Measurements from ENCODE around the gene CHN1.

The CHN1 gene

GRCh38 chr2:174858745-174859144, 146.4 kb downstream of the CHN1 start:
- Histone ChIP-seq H3K27ac (ENCODE audit: low read depth, low read length) (no peak overlapping the region), H3K4me2 (ENCODE audit: low read length) (no peak overlapping the region), H2BK12ac (ENCODE audit: low read length) (no peak overlapping the region), H3K4ac (ENCODE audit: low read depth, low read length) (no peak overlapping the region), H2AFZ (ENCODE audit: insufficient read depth, low read length, poor library complexity) (no peak overlapping the region), H2BK120ac (ENCODE audit: insufficient read depth, low read length, poor library complexity) (no peak overlapping the region), H3K4me1 (ENCODE audit: control insufficient read depth in 1 of 2, insufficient read depth in 2 of 2, low read length in 2 of 2) (peaks cover 0 to 2% of the 10 kb centered on the region in 2 experiments), H2BK5ac (ENCODE audit: low read depth, low read length, poor library complexity) (no peak overlapping the region), H3K9me3 (ENCODE audit: insufficient read depth, low read depth, low read length) (no peaks in the 10 kb centered on the region), H3K4me3 (ENCODE audit: low read depth, low read length) (no peak overlapping the region), H3K14ac (ENCODE audit: low read length) (no peak overlapping the region), H3K18ac (ENCODE audit: low read length) (no peak overlapping the region), H3K9ac (ENCODE audit: low read length) (no peak overlapping the region), H3K36me3 (ENCODE audit: control insufficient read depth in 1 of 2, insufficient read depth in 2 of 2, low read length in 2 of 2) (no peaks in the 10 kb centered on the region), H3K79me2 (ENCODE audit: control insufficient read depth, insufficient read depth, low read length, poor library complexity) (no peaks in the 10 kb centered on the region), H3K23ac (ENCODE audit: low read length) (no peak overlapping the region), H3K27me3 (ENCODE audit: insufficient read depth, low read length) (no peaks in the 10 kb centered on the region), H4K91ac (ENCODE audit: low read depth, low read length) (no peak overlapping the region), H2AK5ac (ENCODE audit: low read length) (no peak overlapping the region), H4K8ac (ENCODE audit: low read depth, low read length) (no peak overlapping the region), H3K79me1 (ENCODE audit: low read length) (no peaks in the 10 kb centered on the region), H4K12ac (ENCODE audit: low read depth, low read length) (no peak overlapping the region)
- DNase-seq = no peak

- Histone ChIP-seq H3K27me3 (ENCODE audit: insufficient read depth, low read length) (no peaks in the 10 kb centered on the region), H3K18ac (ENCODE audit: low read length) (no peak overlapping the region), H3K23ac (ENCODE audit: low read length) (no peak overlapping the region), H3K4me3 (ENCODE audit: low read depth, low read length) (no peak overlapping the region), H3K14ac (ENCODE audit: low read length) (no peak overlapping the region), H2AFZ (ENCODE audit: insufficient read depth, low read length, poor library complexity) (no peak overlapping the region), H4K8ac (ENCODE audit: low read depth, low read length) (no peak overlapping the region), H3K9ac (ENCODE audit: low read length) (no peak overlapping the region), H2AK5ac (ENCODE audit: low read length) (no peak overlapping the region), H3K36me3 (ENCODE audit: control insufficient read depth in 1 of 2, insufficient read depth in 2 of 2, low read length in 2 of 2) (no peaks in the 10 kb centered on the region), H3K79me1 (ENCODE audit: low read length) (no peaks in the 10 kb centered on the region), H3K27ac (ENCODE audit: low read depth, low read length) (no peak overlapping the region), H3K9me3 (ENCODE audit: insufficient read depth, low read depth, low read length) (no peaks in the 10 kb centered on the region), H4K12ac (ENCODE audit: low read depth, low read length) (no peak overlapping the region), H2BK12ac (ENCODE audit: low read length) (no peak overlapping the region), H3K79me2 (ENCODE audit: control insufficient read depth, insufficient read depth, low read length, poor library complexity) (no peaks in the 10 kb centered on the region), H3K4me2 (ENCODE audit: low read length) (no peak overlapping the region), H3K4ac (ENCODE audit: low read depth, low read length) (no peak overlapping the region), H3K4me1 (ENCODE audit: control insufficient read depth in 1 of 2, insufficient read depth in 2 of 2, low read length in 2 of 2) (peaks cover 0 to 2% of the 10 kb centered on the region in 2 experiments), H4K91ac (ENCODE audit: low read depth, low read length) (no peak overlapping the region), H2BK5ac (ENCODE audit: low read depth, low read length, poor library complexity) (no peak overlapping the region), H2BK120ac (ENCODE audit: insufficient read depth, low read length, poor library complexity) (no peak overlapping the region)
- DNase-seq = no peak
- no CpG with 5 or more reads among the region's 3 CpGs for WGBS (ENCODE audit: extremely low coverage, insufficient coverage, insufficient read length)
Measured at GRCh38 chr2:174856447-174856846, 148.7 kb downstream of the CHN1 start.

- no peak overlapping the region for H2AK5ac ChIP-seq (ENCODE audit: low read length)
- no peaks in the 10 kb centered on the region for H3K9me3 ChIP-seq (ENCODE audit: insufficient read depth, low read depth, low read length)
- no peaks in the 10 kb centered on the region for H3K79me1 ChIP-seq (ENCODE audit: low read length)
- H2BK120ac ChIP-seq (ENCODE audit: insufficient read depth, low read length, poor library complexity) = no peak overlapping the region
- H2BK5ac ChIP-seq (ENCODE audit: low read depth, low read length, poor library complexity) = no peak overlapping the region
- peak in 1 of 2 donors; percentile 42 for DNase-seq
- no peak overlapping the region for H3K9ac ChIP-seq (ENCODE audit: low read length)
- H3K27me3 ChIP-seq (ENCODE audit: insufficient read depth, low read length) = no peaks in the 10 kb centered on the region
- no peak overlapping the region for H4K8ac ChIP-seq (ENCODE audit: low read depth, low read length)
- no CpG with 5 or more reads among the region's 8 CpGs for WGBS (ENCODE audit: extremely low coverage, insufficient coverage, insufficient read length)
- H4K12ac ChIP-seq (ENCODE audit: low read depth, low read length) = no peak overlapping the region
- no peak overlapping the region for H3K23ac ChIP-seq (ENCODE audit: low read length)
- no peak overlapping the region for H3K4me3 ChIP-seq (ENCODE audit: low read depth, low read length)
- H3K79me2 ChIP-seq (ENCODE audit: control insufficient read depth, insufficient read depth, low read length, poor library complexity) = no peaks in the 10 kb centered on the region
- H2BK12ac ChIP-seq (ENCODE audit: low read length) = no peak overlapping the region
- H3K18ac ChIP-seq (ENCODE audit: low read length) = no peak overlapping the region
- no peak overlapping the region for H3K4ac ChIP-seq (ENCODE audit: low read depth, low read length)
- H2AFZ ChIP-seq (ENCODE audit: insufficient read depth, low read length, poor library complexity) = no peak overlapping the region
- no peak overlapping the region for H3K27ac ChIP-seq (ENCODE audit: low read depth, low read length)
- H3K14ac ChIP-seq (ENCODE audit: low read length) = no peak overlapping the region
- H4K91ac ChIP-seq (ENCODE audit: low read depth, low read length) = no peak overlapping the region
- H3K36me3 ChIP-seq (ENCODE audit: control insufficient read depth in 1 of 2, insufficient read depth in 2 of 2, low read length in 2 of 2) = no peaks in the 10 kb centered on the region
- H3K4me2 ChIP-seq (ENCODE audit: low read length) = no peak overlapping the region
- H3K4me1 ChIP-seq (ENCODE audit: control insufficient read depth in 1 of 2, insufficient read depth in 2 of 2, low read length in 2 of 2) = no peaks in the 10 kb centered on the region
Measured at GRCh38 chr2:174846941-174847938, 157.9 kb downstream of the CHN1 start.

- Histone ChIP-seq H2BK120ac (ENCODE audit: insufficient read depth, low read length, poor library complexity) (no peak overlapping the region), H3K4me1 (ENCODE audit: control insufficient read depth in 1 of 2, insufficient read depth in 2 of 2, low read length in 2 of 2) (no peaks in the 10 kb centered on the region), H3K27ac (ENCODE audit: low read depth, low read length) (no peak overlapping the region), H3K79me1 (ENCODE audit: low read length) (no peaks in the 10 kb centered on the region), H4K91ac (ENCODE audit: low read depth, low read length) (no peak overlapping the region), H3K4me3 (ENCODE audit: low read depth, low read length) (no peak overlapping the region), H2AFZ (ENCODE audit: insufficient read depth, low read length, poor library complexity) (no peak overlapping the region), H3K79me2 (ENCODE audit: control insufficient read depth, insufficient read depth, low read length, poor library complexity) (no peaks in the 10 kb centered on the region), H3K9me3 (ENCODE audit: insufficient read depth, low read depth, low read length) (no peaks in the 10 kb centered on the region), H3K4ac (ENCODE audit: low read depth, low read length) (no peak overlapping the region), H3K9ac (ENCODE audit: low read length) (no peak overlapping the region), H3K27me3 (ENCODE audit: insufficient read depth, low read length) (no peaks in the 10 kb centered on the region), H2BK5ac (ENCODE audit: low read depth, low read length, poor library complexity) (no peak overlapping the region), H2BK12ac (ENCODE audit: low read length) (no peak overlapping the region), H3K18ac (ENCODE audit: low read length) (no peak overlapping the region), H3K14ac (ENCODE audit: low read length) (no peak overlapping the region), H4K8ac (ENCODE audit: low read depth, low read length) (no peak overlapping the region), H2AK5ac (ENCODE audit: low read length) (no peak overlapping the region), H4K12ac (ENCODE audit: low read depth, low read length) (no peak overlapping the region), H3K36me3 (ENCODE audit: control insufficient read depth in 1 of 2, insufficient read depth in 2 of 2, low read length in 2 of 2) (no peaks in the 10 kb centered on the region), H3K23ac (ENCODE audit: low read length) (no peak overlapping the region), H3K4me2 (ENCODE audit: low read length) (no peak overlapping the region)
- no peak for DNase-seq
- WGBS (ENCODE audit: extremely low coverage, insufficient coverage, insufficient read length) = no CpG with 5 or more reads among the region's 1 CpG
Measured at GRCh38 chr2:174846218-174846617, 159.0 kb downstream of the CHN1 start.
